Measurements from ENCODE around the gene R3HDM2.

The R3HDM2 gene

DNA sequence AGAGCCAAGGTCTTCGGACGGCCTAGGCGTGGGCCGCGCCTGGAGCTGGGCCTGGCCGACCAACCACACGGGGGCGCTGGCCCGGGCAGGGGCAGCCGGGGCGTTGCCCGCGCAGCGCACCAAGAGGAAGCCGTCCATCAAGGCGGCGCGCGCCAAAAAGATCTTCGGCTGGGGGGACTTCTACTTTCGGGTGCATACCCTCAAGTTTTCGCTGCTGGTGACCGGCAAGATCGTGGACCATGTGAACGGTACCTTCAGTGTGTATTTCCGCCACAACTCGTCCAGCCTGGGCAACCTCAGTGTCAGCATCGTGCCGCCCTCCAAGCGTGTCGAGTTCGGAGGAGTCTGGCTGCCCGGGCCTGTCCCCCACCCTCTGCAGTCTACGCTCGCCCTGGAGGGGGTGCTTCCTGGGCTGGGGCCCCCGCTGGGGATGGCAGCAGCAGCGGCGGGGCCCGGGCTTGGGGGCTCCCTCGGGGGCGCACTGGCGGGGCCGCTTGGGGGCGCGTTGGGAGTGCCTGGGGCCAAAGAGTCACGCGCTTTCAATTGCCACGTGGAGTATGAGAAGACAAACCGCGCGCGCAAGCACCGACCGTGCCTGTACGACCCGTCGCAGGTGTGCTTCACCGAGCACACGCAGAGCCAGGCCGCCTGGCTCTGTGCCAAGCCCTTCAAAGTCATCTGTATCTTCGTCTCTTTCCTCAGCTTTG lies 205.7 kb downstream of the R3HDM2 start:
- Histone ChIP-seq H2AFZ (ENCODE audit: low read length) (no peak overlapping the region), H3K4me1 (ENCODE audit: insufficient read depth, low read length, poor library complexity, severe bottlenecking) (peaks cover 28% of the 10 kb centered on the region), H3K36me3 (ENCODE audit: insufficient read depth, low read length) (no peaks in the 10 kb centered on the region), H3K9me2 (replicated peaks; ENCODE audit: low read depth, low read length) (no peaks in the 10 kb centered on the region), H3K9me3 (ENCODE audit: insufficient read depth, low read depth, low read length) (no peaks in the 10 kb centered on the region), H3K4me3 (ENCODE audit: low read length, poor library complexity, severe bottlenecking) (no peak overlapping the region), H3K79me2 (ENCODE audit: insufficient read depth, low read length) (peaks cover 6% of the 10 kb centered on the region), H3K27me3 (ENCODE audit: insufficient read depth, low read length, poor library complexity, severe bottlenecking) (no peaks in the 10 kb centered on the region), H3F3A (ENCODE audit: low read depth) (no peaks in the 10 kb centered on the region), H3K9ac (ENCODE audit: low read depth, low read length, poor library complexity, severe bottlenecking) (no peak overlapping the region), H4K20me1 (ENCODE audit: insufficient read depth, low read length, poor library complexity, severe bottlenecking) (peaks cover under 1% of the 10 kb centered on the region), H3K4me2 (ENCODE audit: low read depth, low read length, poor library complexity, severe bottlenecking) (no peak overlapping the region)
- TF ChIP-seq EZH2phosphoT487 (IDR thresholded peaks at IDR 0.05; ENCODE audit: borderline replicate concordance), result no peak
- TF ChIP-seq, protein P1, sequence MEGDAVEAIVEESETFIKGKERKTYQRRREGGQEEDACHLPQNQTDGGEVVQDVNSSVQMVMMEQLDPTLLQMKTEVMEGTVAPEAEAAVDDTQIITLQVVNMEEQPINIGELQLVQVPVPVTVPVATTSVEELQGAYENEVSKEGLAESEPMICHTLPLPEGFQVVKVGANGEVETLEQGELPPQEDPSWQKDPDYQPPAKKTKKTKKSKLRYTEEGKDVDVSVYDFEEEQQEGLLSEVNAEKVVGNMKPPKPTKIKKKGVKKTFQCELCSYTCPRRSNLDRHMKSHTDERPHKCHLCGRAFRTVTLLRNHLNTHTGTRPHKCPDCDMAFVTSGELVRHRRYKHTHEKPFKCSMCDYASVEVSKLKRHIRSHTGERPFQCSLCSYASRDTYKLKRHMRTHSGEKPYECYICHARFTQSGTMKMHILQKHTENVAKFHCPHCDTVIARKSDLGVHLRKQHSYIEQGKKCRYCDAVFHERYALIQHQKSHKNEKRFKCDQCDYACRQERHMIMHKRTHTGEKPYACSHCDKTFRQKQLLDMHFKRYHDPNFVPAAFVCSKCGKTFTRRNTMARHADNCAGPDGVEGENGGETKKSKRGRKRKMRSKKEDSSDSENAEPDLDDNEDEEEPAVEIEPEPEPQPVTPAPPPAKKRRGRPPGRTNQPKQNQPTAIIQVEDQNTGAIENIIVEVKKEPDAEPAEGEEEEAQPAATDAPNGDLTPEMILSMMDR (conservative IDR thresholded peaks at IDR 0.05; ENCODE audit: low read length), result peak; percentile 18; the same call in 1 of the 2 replicates

DNA sequence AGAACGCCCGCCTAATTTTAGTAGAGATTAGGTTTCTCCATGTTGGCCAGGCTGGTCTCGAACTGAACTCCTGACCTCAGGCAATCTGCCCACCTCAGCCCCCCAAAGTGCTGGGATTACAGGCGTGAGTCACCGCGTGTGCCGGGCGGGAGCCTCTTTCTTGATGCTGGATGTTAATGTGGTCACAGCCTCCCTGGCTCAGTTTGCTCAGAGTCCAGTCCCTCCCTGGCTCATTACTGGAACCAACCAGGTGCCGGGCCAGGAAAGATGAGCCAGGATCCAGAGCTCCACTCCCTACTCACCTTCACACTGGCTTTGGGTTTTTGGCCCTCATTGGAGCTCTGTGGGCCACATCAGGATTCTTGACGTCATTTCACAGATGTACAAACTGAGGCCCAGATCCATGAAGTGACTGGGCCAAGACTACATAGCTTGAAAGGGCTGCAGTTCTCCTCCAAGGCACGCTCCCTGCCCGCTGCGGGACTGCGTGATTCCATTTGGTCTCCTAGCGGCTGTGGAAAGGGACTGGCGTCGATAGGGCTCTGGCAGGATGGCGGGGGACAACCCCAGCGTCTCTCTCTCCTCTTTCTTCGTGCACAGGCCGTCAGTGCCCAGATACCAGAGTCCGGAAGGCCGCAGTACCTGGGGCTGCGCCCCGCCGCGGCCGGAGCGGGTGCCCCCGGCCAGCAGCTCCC lies 206.4 kb downstream of the R3HDM2 start:
- Histone ChIP-seq H3K36me3 (ENCODE audit: insufficient read depth, low read length) (no peaks in the 10 kb centered on the region), H4K20me1 (ENCODE audit: insufficient read depth, low read length, poor library complexity, severe bottlenecking) (no peaks in the 10 kb centered on the region), H3K9me2 (replicated peaks; ENCODE audit: low read depth, low read length) (no peaks in the 10 kb centered on the region), H3K4me1 (ENCODE audit: insufficient read depth, low read length, poor library complexity, severe bottlenecking) (peaks cover 28% of the 10 kb centered on the region), H3K4me3 (ENCODE audit: low read length, poor library complexity, severe bottlenecking) (no peak overlapping the region), H3K79me2 (ENCODE audit: insufficient read depth, low read length) (no peaks in the 10 kb centered on the region), H3K4me2 (ENCODE audit: low read depth, low read length, poor library complexity, severe bottlenecking) (no peak overlapping the region), H3K9me3 (ENCODE audit: insufficient read depth, low read depth, low read length) (no peaks in the 10 kb centered on the region), H3F3A (ENCODE audit: low read depth) (no peaks in the 10 kb centered on the region), H3K27me3 (ENCODE audit: insufficient read depth, low read length, poor library complexity, severe bottlenecking) (no peaks in the 10 kb centered on the region), H3K9ac (ENCODE audit: low read depth, low read length, poor library complexity, severe bottlenecking) (no peak overlapping the region), H2AFZ (ENCODE audit: low read length) (no peak overlapping the region)
- TF ChIP-seq EZH2phosphoT487 (IDR thresholded peaks at IDR 0.05; ENCODE audit: borderline replicate concordance), result no peak
- TF ChIP-seq, protein P1 (conservative IDR thresholded peaks at IDR 0.05; ENCODE audit: low read length), result no peak

DNA sequence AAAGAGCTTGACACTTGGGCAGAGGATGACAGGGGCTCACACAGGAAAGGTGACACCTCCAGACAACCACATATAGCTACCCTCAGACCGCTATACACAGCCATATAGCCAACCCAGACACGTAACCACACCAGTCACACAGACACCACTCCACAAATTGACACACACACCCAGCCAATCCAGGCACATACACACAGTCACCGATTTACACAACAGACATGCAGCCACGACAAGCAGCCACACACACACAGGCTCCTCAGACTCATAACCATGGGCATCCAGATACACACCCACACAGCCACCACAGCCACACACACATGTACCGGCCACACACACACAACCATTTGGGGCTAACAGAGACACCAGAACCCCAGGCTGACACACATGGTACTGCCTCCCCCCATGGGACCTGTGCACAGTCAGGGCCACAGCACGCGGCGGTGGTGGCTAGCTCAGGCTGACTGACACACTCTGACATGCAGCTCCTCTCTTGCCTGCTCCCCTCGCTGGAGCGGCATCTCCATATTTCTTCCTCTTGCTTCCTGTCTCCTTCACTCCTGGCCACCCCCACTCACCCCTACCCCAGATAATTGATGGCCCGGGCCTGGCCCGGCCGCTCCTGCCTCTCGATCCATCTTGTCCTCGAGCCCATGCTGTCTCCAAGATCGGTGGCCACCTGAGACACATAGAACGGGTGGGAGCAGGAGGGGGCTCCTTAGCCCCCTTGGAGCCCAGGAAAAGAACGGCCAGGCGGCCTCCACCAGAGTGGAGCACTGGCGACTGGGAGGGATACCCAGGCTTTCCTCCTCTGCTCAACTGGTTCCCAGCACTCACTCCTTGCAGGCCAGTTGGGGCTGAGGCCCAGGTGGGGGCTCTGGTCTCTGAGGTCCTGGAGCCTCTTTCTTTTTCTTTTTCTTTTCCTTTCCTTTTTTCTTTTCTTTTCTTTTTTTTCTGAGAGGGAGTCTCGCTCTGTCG lies 207.4 kb downstream of the R3HDM2 start:
- H4K20me1 ChIP-seq (ENCODE audit: insufficient read depth, low read length, poor library complexity, severe bottlenecking), result no peaks in the 10 kb centered on the region
- no peak overlapping the region for H3K9ac ChIP-seq (ENCODE audit: low read depth, low read length, poor library complexity, severe bottlenecking)
- no peak for TF ChIP-seq EZH2phosphoT487 (IDR thresholded peaks at IDR 0.05; ENCODE audit: borderline replicate concordance)
- TF ChIP-seq, protein P1 (conservative IDR thresholded peaks at IDR 0.05; ENCODE audit: low read length), result no peak

More for the DNA sequence above, 207.4 kb downstream of the R3HDM2 start:
- Histone ChIP-seq H3K9me3 (ENCODE audit: insufficient read depth, low read depth, low read length) (no peaks in the 10 kb centered on the region), H3K4me2 (ENCODE audit: low read depth, low read length, poor library complexity, severe bottlenecking) (no peak overlapping the region), H3K9me2 (replicated peaks; ENCODE audit: low read depth, low read length) (no peaks in the 10 kb centered on the region), H3K27me3 (ENCODE audit: insufficient read depth, low read length, poor library complexity, severe bottlenecking) (no peaks in the 10 kb centered on the region), H3F3A (ENCODE audit: low read depth) (no peaks in the 10 kb centered on the region), H3K4me1 (ENCODE audit: insufficient read depth, low read length, poor library complexity, severe bottlenecking) (peaks cover 19% of the 10 kb centered on the region), H3K4me3 (ENCODE audit: low read length, poor library complexity, severe bottlenecking) (no peak overlapping the region), H2AFZ (ENCODE audit: low read length) (no peak overlapping the region), H3K79me2 (ENCODE audit: insufficient read depth, low read length) (no peaks in the 10 kb centered on the region), H3K36me3 (ENCODE audit: insufficient read depth, low read length) (no peaks in the 10 kb centered on the region)
